Upper lobe of left lung (tissue), 4 donors: ENCODE measurements around the gene KLF13.

Source experiments
- CTCF ChIP-seq, 6 experiments: fragments of 450-650 bp in 4 of 6; fragments of 200-600 bp in 2 of 6; sonication (generic) in 2 of 6; IDR thresholded peaks; one replicate each; pipeline ENCODE4 v1.5.1; 2016 to 2019; ENCODE audit warnings: antibody characterized with exemption in 6 of 6
- POLR2A ChIP-seq, 4 donors: fragments of 450-650 bp; IDR thresholded peaks; one replicate each; pipeline ENCODE4 v1.5.1; 2016 to 2017; ENCODE audit warnings: antibody characterized with exemption in 4 of 4, mild to moderate bottlenecking in 2 of 4

DNA sequence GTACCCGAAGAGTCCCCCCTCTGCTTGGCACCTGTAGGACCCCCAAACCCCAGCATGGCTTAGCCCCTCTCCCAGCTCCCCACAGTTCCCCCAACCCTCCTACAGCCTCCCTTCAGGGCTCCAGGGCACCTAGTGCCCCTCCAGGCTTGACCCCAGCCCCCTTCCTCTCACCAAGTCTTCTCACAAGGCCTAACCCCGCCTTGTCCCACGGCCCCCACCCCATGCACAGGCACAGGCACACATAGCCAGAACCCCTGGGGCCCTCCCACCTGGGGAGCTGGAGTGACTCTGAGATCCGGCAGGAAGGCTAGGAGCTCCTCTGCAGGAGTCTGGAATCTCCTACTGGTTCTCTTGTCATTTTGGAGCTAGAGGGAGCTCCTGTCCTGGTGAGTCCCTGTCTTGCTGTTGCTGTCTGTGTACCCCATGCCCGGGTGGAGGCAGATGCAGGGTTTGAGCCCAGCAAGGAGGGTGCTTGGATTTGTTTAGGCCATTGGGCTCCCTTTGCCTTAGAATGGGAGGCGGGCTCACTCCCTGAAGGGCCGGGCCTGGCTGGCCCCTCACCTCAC is 39.6 kb downstream of the KLF13 start:
- no peak for TF ChIP-seq POLR2A (IDR thresholded peaks at IDR 0.05)
- TF ChIP-seq CTCF (IDR thresholded peaks at IDR 0.05): peak in 1 of 6 experiments; percentile 9
